A673 (cell line): ENCODE data around the gene ACSL4. TPM values are rescaled to one million over a fixed set of nuclear protein-coding genes. Genes with fewer than 3 reads are reported as not detected.

Source experiments
- BruUV-seq: library from RNA; stranded (reverse); fragments of 400-500 nt; replicated peaks from 2 replicates; lab custom pipeline; 2021; lab: Mats Ljungman, UMichigan
- CTCF ChIA-PET: fragments of 300-600 bp; sonication (Branson Sonifier 250); formaldehyde crosslinking; loops from one replicate; lab custom pipeline; 2022; ENCODE audit warnings: antibody characterized with exemption; lab: Charles Lee
- POLR2A ChIA-PET: fragments of 300-600 bp; sonication (Branson Sonifier 250); formaldehyde crosslinking; loops from one replicate; lab custom pipeline; 2022; ENCODE audit warnings: antibody characterized with exemption; ENCODE audit not compliant: low non-redundant PET; lab: Charles Lee
- DNase-seq: peaks from one replicate; pipeline ENCODE4 v3.0.0-alpha.2; 2015; ENCODE audit warnings: low spot score
- H3K27ac ChIP-seq: fragments of 200-600 bp; sonication (generic); 2 replicates; pipeline ENCODE4 v1.5.1; 2016; ENCODE audit warnings: mixed run types, low read depth, mild to moderate bottlenecking, mixed read lengths, antibody characterized with exemption, low read length; ENCODE audit not compliant: poor library complexity, severe bottlenecking
- H3K27me3 ChIP-seq: fragments of 200-600 bp; sonication (generic); replicated peaks from 2 replicates; pipeline ENCODE4 v1.6.1; 2017; ENCODE audit warnings: mixed run types, low read depth, mild to moderate bottlenecking, mixed read lengths, antibody characterized with exemption, low read length; ENCODE audit not compliant: insufficient read depth, poor library complexity
- H3K36me3 ChIP-seq: fragments of 200-600 bp; sonication (generic); 2 replicates; pipeline ENCODE4 v1.6.1; 2016; ENCODE audit warnings: mixed run types, mild to moderate bottlenecking, mixed read lengths, antibody characterized with exemption, low read length; ENCODE audit not compliant: insufficient read depth, poor library complexity, severe bottlenecking
- H3K4me1 ChIP-seq: fragments of 200-600 bp; sonication (generic); 2 replicates; pipeline ENCODE4 v1.6.1; 2017; ENCODE audit warnings: mixed run types, mild to moderate bottlenecking, mixed read lengths, antibody characterized with exemption, low read length; ENCODE audit not compliant: insufficient read depth, poor library complexity, severe bottlenecking
- H3K4me3 ChIP-seq: fragments of 200-600 bp; sonication (generic); 2 replicates; pipeline ENCODE4 v1.5.1; 2016; ENCODE audit warnings: low read depth, mixed run types, mild to moderate bottlenecking, mixed read lengths, low read length; ENCODE audit not compliant: poor library complexity, severe bottlenecking
- H3K9me3 ChIP-seq: fragments of 200-600 bp; sonication (generic); 2 replicates; pipeline ENCODE4 v1.6.1; 2016; ENCODE audit warnings: mixed run types, low read depth, mild to moderate bottlenecking, mixed read lengths, antibody characterized with exemption, low read length; ENCODE audit not compliant: poor library complexity, severe bottlenecking
- EZH2 ChIP-seq: fragments of 200-600 bp; sonication (generic); IDR thresholded peaks from 2 replicates; pipeline ENCODE4 v1.6.1; 2017; ENCODE audit warnings: borderline replicate concordance, low read depth, mild to moderate bottlenecking, mixed read lengths, antibody characterized with exemption, low read length; ENCODE audit not compliant: poor library complexity, severe bottlenecking
- intact Hi-C: fragments of 100-400 bp; cut with micrococcal nuclease; formaldehyde crosslinking; loops from one replicate; pipeline ENCODE4 v1.10.0; 2022; ENCODE audit not compliant: unreplicated experiment
- total RNA-seq: library from RNA; stranded (reverse); gene quantifications from 2 replicates; pipeline ENCODE4 v1.2.3, GENCODE V29; 2021
- TF ChIP-seq, protein P1 (sequence below): fragments of 300-800, 200-600 bp; sonication (generic); conservative IDR thresholded peaks from 2 replicates; pipeline ENCODE4 v1.5.1; 2017; ENCODE audit warnings: low read depth, mild to moderate bottlenecking, antibody characterized with exemption, low read length, moderate library complexity, mixed read lengths

ACSL4 gene
- total RNA-seq, 1 experiment from 2014 or later: 59.7 TPM

DNA sequence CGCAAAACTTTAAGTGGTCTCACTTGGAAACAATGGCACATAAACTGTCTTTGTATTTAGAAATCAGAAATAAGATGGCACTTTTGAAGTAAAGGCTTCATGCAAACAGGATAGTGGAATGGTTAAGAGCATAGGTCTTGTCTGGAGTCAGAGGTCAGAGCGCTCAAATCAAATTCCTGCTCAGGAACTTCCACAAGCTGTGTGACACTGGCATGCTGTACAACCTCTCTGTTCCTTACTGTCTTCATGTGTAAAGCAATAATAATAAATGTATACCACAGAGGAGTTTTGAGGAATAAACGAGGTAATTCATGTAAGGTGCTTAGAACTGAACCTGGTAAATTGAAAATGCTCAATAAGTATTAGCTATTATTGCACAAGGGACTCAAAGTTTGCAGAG, 43.4 kb upstream of the ACSL4 start:
- CTCF ChIA-PET: no interaction called here
- Histone ChIP-seq H3K27ac (no peak overlapping the region), H3K4me3 (no peak overlapping the region), H3K9me3 (no peaks in the 10 kb centered on the region), H3K27me3 (peaks cover under 1% of the 10 kb centered on the region), H3K36me3 (no peaks in the 10 kb centered on the region), H3K4me1 (no peaks in the 10 kb centered on the region)
- POLR2A ChIA-PET: no interaction called here
- intact Hi-C loops: no loop called here
- TF ChIP-seq, protein P1, sequence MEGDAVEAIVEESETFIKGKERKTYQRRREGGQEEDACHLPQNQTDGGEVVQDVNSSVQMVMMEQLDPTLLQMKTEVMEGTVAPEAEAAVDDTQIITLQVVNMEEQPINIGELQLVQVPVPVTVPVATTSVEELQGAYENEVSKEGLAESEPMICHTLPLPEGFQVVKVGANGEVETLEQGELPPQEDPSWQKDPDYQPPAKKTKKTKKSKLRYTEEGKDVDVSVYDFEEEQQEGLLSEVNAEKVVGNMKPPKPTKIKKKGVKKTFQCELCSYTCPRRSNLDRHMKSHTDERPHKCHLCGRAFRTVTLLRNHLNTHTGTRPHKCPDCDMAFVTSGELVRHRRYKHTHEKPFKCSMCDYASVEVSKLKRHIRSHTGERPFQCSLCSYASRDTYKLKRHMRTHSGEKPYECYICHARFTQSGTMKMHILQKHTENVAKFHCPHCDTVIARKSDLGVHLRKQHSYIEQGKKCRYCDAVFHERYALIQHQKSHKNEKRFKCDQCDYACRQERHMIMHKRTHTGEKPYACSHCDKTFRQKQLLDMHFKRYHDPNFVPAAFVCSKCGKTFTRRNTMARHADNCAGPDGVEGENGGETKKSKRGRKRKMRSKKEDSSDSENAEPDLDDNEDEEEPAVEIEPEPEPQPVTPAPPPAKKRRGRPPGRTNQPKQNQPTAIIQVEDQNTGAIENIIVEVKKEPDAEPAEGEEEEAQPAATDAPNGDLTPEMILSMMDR: no peak
- TF ChIP-seq EZH2: no peak
- DNase-seq: no peak
- BruUV-seq: no TSS peak

DNA sequence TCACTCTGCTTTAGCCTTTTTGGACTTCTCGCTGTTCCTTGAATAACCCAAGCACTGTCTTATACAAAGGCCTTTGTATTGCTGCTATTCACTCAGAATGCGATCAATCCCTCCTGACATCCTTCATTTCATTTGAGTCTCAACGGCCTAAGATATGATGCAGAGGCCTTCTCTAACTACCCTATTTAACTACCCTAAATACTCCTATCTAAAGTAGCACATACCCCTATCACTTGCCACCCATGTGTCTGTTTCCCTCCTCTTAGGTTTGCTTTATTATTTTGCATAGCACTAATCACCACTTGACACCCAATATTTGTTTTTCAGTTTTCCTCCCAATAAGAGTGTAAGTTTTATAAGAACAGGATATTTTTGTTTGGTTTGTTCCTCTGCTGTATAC, 42.3 kb upstream of the ACSL4 start:
- intact Hi-C loops: no loop called here
- Histone ChIP-seq H3K4me3 (no peak overlapping the region), H3K36me3 (no peaks in the 10 kb centered on the region), H3K27me3 (no peaks in the 10 kb centered on the region), H3K27ac (no peak overlapping the region), H3K9me3 (no peaks in the 10 kb centered on the region), H3K4me1 (no peaks in the 10 kb centered on the region)
- ChIA-PET CTCF (no interaction called here), POLR2A (no interaction called here)
- BruUV-seq: no TSS peak
- TF ChIP-seq, protein P1: no peak
- no peak for TF ChIP-seq EZH2
- no peak for DNase-seq

DNA sequence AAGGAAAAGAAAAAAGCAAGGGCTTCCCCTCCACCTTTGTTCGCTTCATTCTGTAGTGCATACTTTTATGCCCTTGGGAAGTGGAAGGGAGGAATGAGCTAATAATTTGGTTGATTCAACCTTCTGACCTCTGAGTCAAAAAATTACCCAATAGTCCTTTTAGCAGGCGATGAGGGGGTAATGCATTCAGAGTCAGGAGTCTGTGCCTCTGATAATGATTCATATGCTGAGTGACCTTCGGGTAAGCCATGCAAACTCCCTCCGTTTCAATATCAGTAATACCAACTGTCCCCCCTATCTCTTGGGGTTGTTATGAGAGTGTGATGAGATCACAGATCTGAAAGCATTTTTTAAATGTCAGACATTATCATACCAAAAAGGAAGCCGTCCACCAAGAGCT, 41.6 kb upstream of the ACSL4 start:
- Histone ChIP-seq H3K27ac (no peak overlapping the region), H3K4me3 (no peak overlapping the region), H3K9me3 (no peaks in the 10 kb centered on the region), H3K27me3 (no peaks in the 10 kb centered on the region), H3K4me1 (no peaks in the 10 kb centered on the region), H3K36me3 (no peaks in the 10 kb centered on the region)
- no peak for DNase-seq
- ChIA-PET CTCF (no interaction called here), POLR2A (no interaction called here)
- TF ChIP-seq, protein P1: no peak
- TF ChIP-seq EZH2: no peak
- no TSS peak for BruUV-seq
- intact Hi-C loops: no loop called here
